CD4-positive, alpha-beta T cell (primary cell): ENCODE measurements around the gene ABLIM2. TPM values are rescaled to one million over a fixed set of nuclear protein-coding genes. Genes with fewer than 3 reads are reported as not detected.

Source experiments
- ATAC-seq: fragments of 200-7000 bp; cut with Tn5 transposase; one replicate; pipeline ENCODE4 v1.10.0; 2022; ENCODE audit warnings: mild to moderate bottlenecking; ENCODE audit not compliant: poor library complexity
- CTCF ChIA-PET: fragments of 350-600 bp; sonication (Branson Sonifier 250); formaldehyde crosslinking; loops from one replicate; lab custom pipeline; 2021; ENCODE audit warnings: antibody characterized with exemption, inconsistent platforms; lab: Charles Lee
- POLR2A ChIA-PET: fragments of 350-600 bp; sonication (Branson Sonifier 250); formaldehyde crosslinking; loops from one replicate; lab custom pipeline; 2021; ENCODE audit warnings: antibody characterized with exemption, inconsistent platforms; lab: Charles Lee
- DNase-seq, 14 experiments: peaks; one replicate each; pipeline ENCODE4 v3.0.0-alpha.2; 2013 to 2020; ENCODE audit warnings: mixed read lengths in 2 of 14
- H3K27ac ChIP-seq, 2 donors: one replicate each; pipeline versions ENCODE4 v1.5.1 to v1.7.0; 2013; ENCODE audit warnings: low read length in 2 of 2, low read depth in 1 of 2, mild to moderate bottlenecking in 1 of 2
- H3K27me3 ChIP-seq, 2 experiments: 1 replicate in 1 of 2; 2 replicates in 1 of 2; pipeline versions ENCODE4 v1.6.1 to v1.7.0; 2013; ENCODE audit warnings: low read length in 2 of 2, control low read depth in 1 of 2, mild to moderate bottlenecking in 1 of 2, moderate library complexity in 1 of 2; ENCODE audit not compliant: insufficient read depth in 2 of 2, control insufficient read depth in 1 of 2
- H3K36me3 ChIP-seq: one replicate; pipeline ENCODE4 v1.6.1; 2013; ENCODE audit warnings: low read length, control low read depth; ENCODE audit not compliant: insufficient read depth
- H3K4me1 ChIP-seq: one replicate; pipeline ENCODE4 v1.6.1; 2013; ENCODE audit warnings: low read length, control low read depth; ENCODE audit not compliant: insufficient read depth
- H3K4me3 ChIP-seq: one replicate; pipeline ENCODE4 v1.5.1; 2013; ENCODE audit warnings: mild to moderate bottlenecking, low read length, moderate library complexity
- H3K9me3 ChIP-seq, 2 experiments: 1 replicate in 1 of 2; 2 replicates in 1 of 2; pipeline versions ENCODE4 v1.6.1 to v1.7.0; 2013; ENCODE audit warnings: low read length in 2 of 2, mild to moderate bottlenecking in 2 of 2, control low read depth in 1 of 2, moderate library complexity in 1 of 2; ENCODE audit not compliant: control insufficient read depth in 1 of 2, insufficient read depth in 1 of 2
- H3K27ac Mint-ChIP-seq: one replicate; pipeline ENCODE4 v1.8.0; 2020; ENCODE audit warnings: mixed read lengths
- H3K27me3 Mint-ChIP-seq: one replicate; pipeline ENCODE4 v1.8.0; 2021; ENCODE audit warnings: mixed read lengths
- H3K36me3 Mint-ChIP-seq: one replicate; pipeline ENCODE4 v1.8.0; 2021; ENCODE audit warnings: low read depth, mixed read lengths
- H3K4me1 Mint-ChIP-seq: one replicate; pipeline ENCODE4 v1.8.0; 2021; ENCODE audit warnings: low read depth, mixed read lengths
- H3K4me3 Mint-ChIP-seq: one replicate; pipeline ENCODE4 v1.8.0; 2020; ENCODE audit warnings: mild to moderate bottlenecking, mixed read lengths
- H3K9me3 Mint-ChIP-seq: one replicate; pipeline ENCODE4 v1.8.0; 2020; ENCODE audit warnings: mixed read lengths
- intact Hi-C, 2 experiments: fragments of 100-400 bp; cut with DNase I in 1 of 2; cut with micrococcal nuclease in 1 of 2; formaldehyde crosslinking; loops; one replicate each; pipeline versions ENCODE4 v1.15.1 to v1.9.0; 2023 to 2025; cut with DNase I, micrococcal nuclease
- total RNA-seq, 174 experiments: library from RNA in 2 of 174; stranded (reverse) in 2 of 174; gene quantifications; one replicate each; pipeline ENCODE4 v1.2.3 and lab custom pipeline; 2021 to 2026
- TF ChIP-seq, protein P1 (sequence below): fragments of 200-600 bp; IDR thresholded peaks from one replicate; pipeline ENCODE4 v1.8.0; 2022; ENCODE audit warnings: antibody characterized with exemption, mild to moderate bottlenecking

ABLIM2 gene
- total RNA-seq, 2 experiments from 2014 or later: 2.5 to 2.7 TPM

DNA sequence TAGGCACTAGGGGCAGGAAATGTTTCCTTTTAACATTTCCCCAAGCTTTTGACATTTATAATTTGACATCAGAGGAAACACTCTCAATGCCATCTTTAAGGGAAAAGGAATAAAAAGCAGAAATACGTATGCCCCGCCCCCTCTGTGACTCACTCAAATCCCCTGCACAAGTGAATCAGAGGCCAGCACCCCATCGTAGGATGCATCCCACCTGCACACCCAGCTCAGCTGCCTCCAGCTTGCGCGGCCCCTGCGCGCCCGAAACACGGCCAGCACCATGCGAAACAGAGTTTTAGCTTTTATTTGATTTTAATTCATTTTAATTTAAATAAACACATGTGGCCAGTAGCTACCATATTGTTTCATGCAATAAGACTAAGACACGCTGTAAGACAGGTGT lies 29.5 kb downstream of the ABLIM2 start:
- no peaks in the 10 kb centered on the region for H3K27me3 ChIP-seq
- H3K9me3 ChIP-seq: peaks cover 0 to 6% of the 10 kb centered on the region in 2 experiments
- H3K4me3 Mint-ChIP-seq: no peak overlapping the region
- TF ChIP-seq, protein P1, sequence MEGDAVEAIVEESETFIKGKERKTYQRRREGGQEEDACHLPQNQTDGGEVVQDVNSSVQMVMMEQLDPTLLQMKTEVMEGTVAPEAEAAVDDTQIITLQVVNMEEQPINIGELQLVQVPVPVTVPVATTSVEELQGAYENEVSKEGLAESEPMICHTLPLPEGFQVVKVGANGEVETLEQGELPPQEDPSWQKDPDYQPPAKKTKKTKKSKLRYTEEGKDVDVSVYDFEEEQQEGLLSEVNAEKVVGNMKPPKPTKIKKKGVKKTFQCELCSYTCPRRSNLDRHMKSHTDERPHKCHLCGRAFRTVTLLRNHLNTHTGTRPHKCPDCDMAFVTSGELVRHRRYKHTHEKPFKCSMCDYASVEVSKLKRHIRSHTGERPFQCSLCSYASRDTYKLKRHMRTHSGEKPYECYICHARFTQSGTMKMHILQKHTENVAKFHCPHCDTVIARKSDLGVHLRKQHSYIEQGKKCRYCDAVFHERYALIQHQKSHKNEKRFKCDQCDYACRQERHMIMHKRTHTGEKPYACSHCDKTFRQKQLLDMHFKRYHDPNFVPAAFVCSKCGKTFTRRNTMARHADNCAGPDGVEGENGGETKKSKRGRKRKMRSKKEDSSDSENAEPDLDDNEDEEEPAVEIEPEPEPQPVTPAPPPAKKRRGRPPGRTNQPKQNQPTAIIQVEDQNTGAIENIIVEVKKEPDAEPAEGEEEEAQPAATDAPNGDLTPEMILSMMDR: no peak
- no peaks in the 10 kb centered on the region for H3K36me3 Mint-ChIP-seq
- ChIA-PET POLR2A (no interaction called here), CTCF (no interaction called here)
- H3K27me3 Mint-ChIP-seq: no peaks in the 10 kb centered on the region
- H3K27ac Mint-ChIP-seq: no peak overlapping the region
- H3K4me3 ChIP-seq: no peak overlapping the region
- intact Hi-C loops: no loop called here
- no peaks in the 10 kb centered on the region for H3K9me3 Mint-ChIP-seq
- H3K4me1 Mint-ChIP-seq: no peaks in the 10 kb centered on the region
- ATAC-seq: no peak
- no peaks in the 10 kb centered on the region for H3K36me3 ChIP-seq
- H3K27ac ChIP-seq: no peak overlapping the region
- no peaks in the 10 kb centered on the region for H3K4me1 ChIP-seq
- no peak for DNase-seq

GRCh38 chr4:8128100-8128856 lies 30.3 kb downstream of the ABLIM2 start:
- POLR2A ChIA-PET: no interaction called here
- ATAC-seq: no peak

DNA sequence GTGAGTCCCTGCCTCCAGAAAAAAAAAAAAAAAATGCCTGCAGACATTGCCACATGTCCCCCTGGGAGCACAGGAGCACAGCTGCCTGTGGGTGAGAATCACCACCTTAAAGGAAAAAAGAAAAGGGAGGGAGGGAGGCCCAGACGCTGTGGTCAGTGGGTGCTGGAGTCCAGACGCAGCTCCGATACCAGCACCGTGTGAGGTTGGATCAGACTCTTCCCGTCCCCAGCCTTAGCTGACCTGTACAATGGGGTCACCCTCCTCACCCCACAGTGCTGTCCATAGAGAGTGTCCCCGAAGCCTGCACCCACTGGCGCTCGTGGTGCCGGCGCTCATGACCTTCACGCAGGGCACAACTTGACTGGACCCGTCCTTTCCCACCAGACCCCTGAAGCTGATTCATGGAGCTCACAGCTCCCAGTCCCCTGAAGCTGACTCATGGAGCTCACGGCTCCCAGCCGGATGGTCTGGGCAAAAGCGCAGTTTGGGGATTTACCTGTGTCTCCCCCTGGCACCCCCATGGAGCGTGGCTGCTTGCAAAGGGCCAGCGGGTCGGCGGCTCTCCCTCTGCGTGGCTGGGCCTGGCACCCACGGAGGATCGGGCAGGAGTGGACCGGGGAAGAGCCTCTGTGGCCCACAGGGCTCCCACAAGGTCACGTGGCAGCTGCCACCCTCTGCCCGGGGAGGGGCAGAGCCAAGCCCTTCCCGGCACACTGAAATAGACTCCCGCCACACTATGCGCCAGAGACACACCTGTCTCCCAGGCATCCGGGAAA lies 31.4 kb downstream of the ABLIM2 start:
- Mint-ChIP-seq H3K27ac (no peak overlapping the region), H3K27me3 (no peaks in the 10 kb centered on the region), H3K36me3 (no peaks in the 10 kb centered on the region), H3K9me3 (no peaks in the 10 kb centered on the region), H3K4me3 (no peak overlapping the region), H3K4me1 (no peaks in the 10 kb centered on the region)
- H3K36me3 ChIP-seq: no peaks in the 10 kb centered on the region
- DNase-seq: no peak
- TF ChIP-seq, protein P1: no peak
- H3K27ac ChIP-seq: no peak overlapping the region
- no peak overlapping the region for H3K4me3 ChIP-seq
- H3K9me3 ChIP-seq: no peaks in the 10 kb centered on the region
- ChIA-PET POLR2A (no interaction called here), CTCF (no interaction called here)
- ATAC-seq: no peak
- H3K4me1 ChIP-seq: no peaks in the 10 kb centered on the region
- H3K27me3 ChIP-seq: no peaks in the 10 kb centered on the region
- intact Hi-C loops: no loop called here

More at GRCh38 chr4:8128100-8128856, 30.3 kb downstream of the ABLIM2 start:
- no peaks in the 10 kb centered on the region for H3K9me3 ChIP-seq
- no peak overlapping the region for H3K27ac Mint-ChIP-seq
- H3K4me1 ChIP-seq: no peaks in the 10 kb centered on the region
- H3K27me3 Mint-ChIP-seq: no peaks in the 10 kb centered on the region
- no peak overlapping the region for H3K27ac ChIP-seq
- DNase-seq: no peak
- no peak overlapping the region for H3K4me3 ChIP-seq
- CTCF ChIA-PET: no interaction called here
- intact Hi-C loops: no loop called here
- no peaks in the 10 kb centered on the region for H3K4me1 Mint-ChIP-seq
- no peaks in the 10 kb centered on the region for H3K9me3 Mint-ChIP-seq
- no peak overlapping the region for H3K4me3 Mint-ChIP-seq
- no peaks in the 10 kb centered on the region for H3K36me3 Mint-ChIP-seq
- H3K36me3 ChIP-seq: no peaks in the 10 kb centered on the region
- TF ChIP-seq, protein P1: no peak
- no peaks in the 10 kb centered on the region for H3K27me3 ChIP-seq
